Suprapubic skin (tissue), 4 donors: ENCODE data around the gene WHRN. TPM values are rescaled to one million over a fixed set of nuclear protein-coding genes. Genes with fewer than 3 reads are reported as not detected.

Experiments used
- DNase-seq, 2 donors: peaks; one replicate each; pipeline ENCODE4 v3.0.0-alpha.2; 2019; ENCODE audit warnings: low spot score in 2 of 2
- H3K27ac ChIP-seq: fragments of 200-600 bp; sonication (generic); one replicate; pipeline ENCODE4 v1.5.1; 2019
- H3K27me3 ChIP-seq: fragments of 200-600 bp; sonication (generic); one replicate; pipeline ENCODE4 v1.5.1; 2019
- H3K36me3 ChIP-seq: fragments of 200-600 bp; sonication (generic); one replicate; pipeline ENCODE4 v1.5.1; 2019
- H3K4me1 ChIP-seq: fragments of 200-600 bp; sonication (generic); one replicate; pipeline ENCODE4 v1.5.1; 2019
- H3K4me3 ChIP-seq: fragments of 200-600 bp; sonication (generic); one replicate; pipeline ENCODE4 v1.5.1; 2019; ENCODE audit warnings: mild to moderate bottlenecking
- H3K9me3 ChIP-seq: fragments of 200-600 bp; sonication (generic); one replicate; pipeline ENCODE4 v1.5.1; 2019
- CTCF ChIP-seq, 2 donors: fragments of 200-600 bp in 1 of 2; fragments of 450-650 bp in 1 of 2; sonication (generic) in 1 of 2; IDR thresholded peaks; one replicate each; pipeline ENCODE4 v1.5.1; 2016 to 2019; ENCODE audit warnings: antibody characterized with exemption in 2 of 2, mild to moderate bottlenecking in 1 of 2, moderate library complexity in 1 of 2
- EP300 ChIP-seq: sonication (generic); formaldehyde crosslinking; IDR thresholded peaks from one replicate; pipeline ENCODE4 v1.6.1; 2017; ENCODE audit warnings: antibody characterized with exemption
- POLR2A ChIP-seq, 2 donors: fragments of 450-650 bp; IDR thresholded peaks; one replicate each; pipeline ENCODE4 v1.6.1; 2017; ENCODE audit warnings: antibody characterized with exemption in 2 of 2, mild to moderate bottlenecking in 2 of 2, moderate library complexity in 2 of 2
- POLR2AphosphoS5 ChIP-seq, 3 donors: sonication (generic); formaldehyde crosslinking; IDR thresholded peaks; one replicate each; pipeline ENCODE4 v1.6.1; 2017; ENCODE audit warnings: antibody characterized with exemption in 3 of 3
- WGBS: methylation state at CpG from one replicate; pipeline ENCODE4 v1.1.5; 2018; 5-methylcytosine and 5-hydroxymethylcytosine counted together
- total RNA-seq, 4 donors: library from RNA; depleted of rRNA; stranded (reverse); fragments of >200 nt; gene quantifications; one replicate each; pipeline ENCODE4 v1.1.0, GENCODE V29; 2016

The WHRN gene
- total RNA-seq, 4 donors from 2014 or later: 7.7 to 25.9 (median 14.8) TPM

DNA sequence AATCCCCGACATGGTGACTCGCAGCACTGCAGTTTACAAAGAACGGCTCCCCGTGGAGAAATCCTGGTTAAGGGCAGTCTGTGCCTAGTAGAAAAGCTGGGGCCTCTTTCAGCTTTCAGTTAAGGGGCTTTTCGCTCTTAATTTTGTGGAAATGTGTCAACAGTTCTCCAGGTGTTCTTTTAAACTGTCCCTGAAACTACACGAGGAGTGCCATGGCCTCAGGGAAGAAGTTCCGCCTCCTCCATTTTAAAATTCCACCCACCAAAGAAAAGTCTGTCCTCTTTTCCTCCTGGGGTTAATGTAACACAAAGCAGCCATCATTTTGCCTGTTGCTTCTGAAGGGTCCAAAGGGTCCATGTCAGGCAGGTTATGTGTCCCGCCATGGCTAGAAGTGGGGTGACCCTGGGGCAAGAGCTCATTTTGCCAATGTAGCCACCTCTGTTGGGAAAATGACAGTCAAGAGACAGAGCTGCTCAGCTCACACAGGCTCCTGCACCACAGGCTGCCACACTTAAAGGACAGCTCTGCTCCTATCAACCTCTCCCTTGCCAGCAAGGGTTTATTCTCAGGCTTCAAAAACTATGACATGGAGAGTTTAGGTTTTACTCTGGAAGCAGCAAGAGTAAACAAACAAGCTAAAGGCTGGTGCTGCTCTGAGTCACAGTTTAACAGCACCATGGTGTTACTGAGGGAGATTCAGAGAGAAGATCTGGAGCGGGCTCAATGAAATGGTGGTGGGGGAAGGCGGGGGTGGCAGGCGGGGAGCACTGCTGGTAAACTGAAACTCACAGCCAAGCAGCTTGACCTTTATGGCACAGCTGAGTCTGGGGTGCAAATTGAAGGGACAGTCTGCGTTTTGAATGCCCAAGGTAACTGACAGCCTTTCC, 3.2 kb downstream of the WHRN start:
- H3K4me1 ChIP-seq: peaks cover 42% of the 10 kb centered on the region
- H3K4me3 ChIP-seq: peak overlapping the region; percentile 22
- WGBS: 55% methylated on average over 12 of the region's 12 CpGs
- no peaks in the 10 kb centered on the region for H3K9me3 ChIP-seq
- no peak for DNase-seq
- peak overlapping the region; percentile 83 for H3K27ac ChIP-seq
- TF ChIP-seq POLR2A (IDR thresholded peaks at IDR 0.05): no peak
- no peak for TF ChIP-seq CTCF (IDR thresholded peaks at IDR 0.05)
- TF ChIP-seq POLR2AphosphoS5 (IDR thresholded peaks at IDR 0.05): no peak
- TF ChIP-seq EP300: no peak
- no peaks in the 10 kb centered on the region for H3K36me3 ChIP-seq
- H3K27me3 ChIP-seq: no peaks in the 10 kb centered on the region

DNA sequence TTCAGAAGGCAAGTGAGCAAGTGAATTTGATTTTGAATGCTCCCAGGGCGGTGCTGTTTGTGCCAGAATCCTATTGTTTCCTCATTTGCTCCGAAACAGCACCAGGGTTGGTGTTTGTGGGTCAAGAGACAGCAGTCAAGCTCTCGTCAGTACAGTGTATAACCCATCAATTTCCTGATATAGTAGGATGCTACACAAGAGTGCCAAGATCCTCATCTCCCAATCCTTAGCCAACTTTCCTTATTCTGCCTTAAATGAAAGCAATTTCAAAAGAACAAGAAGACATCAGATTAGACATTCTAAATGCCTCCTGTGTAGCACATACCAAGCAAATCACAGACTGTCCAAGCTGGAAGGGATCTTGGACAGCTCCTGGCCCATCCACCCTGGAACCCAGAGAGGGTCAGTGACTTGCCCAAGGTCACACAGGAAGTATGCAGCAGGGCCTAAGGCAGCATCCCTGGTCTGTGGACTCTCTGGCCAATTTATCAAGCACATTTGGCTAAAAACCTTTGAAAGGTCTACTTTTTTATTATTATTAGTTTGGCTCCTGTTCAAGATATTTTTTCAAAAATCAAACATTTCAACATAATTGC, 4.5 kb downstream of the WHRN start:
- peaks cover 36% of the 10 kb centered on the region for H3K4me1 ChIP-seq
- TF ChIP-seq POLR2AphosphoS5 (IDR thresholded peaks at IDR 0.05): no peak
- no peak for TF ChIP-seq EP300
- TF ChIP-seq CTCF (IDR thresholded peaks at IDR 0.05): no peak
- no peak for TF ChIP-seq POLR2A (IDR thresholded peaks at IDR 0.05)

GRCh38 chr9:114499941-114500696, 5.2 kb downstream of the WHRN start:
- 85% methylated on average over 9 of the region's 9 CpGs for WGBS
- H3K4me3 ChIP-seq: no peak overlapping the region
- no peak overlapping the region for H3K27ac ChIP-seq
- DNase-seq: no peak
- peaks cover 34% of the 10 kb centered on the region for H3K4me1 ChIP-seq
- H3K9me3 ChIP-seq: no peaks in the 10 kb centered on the region
- H3K27me3 ChIP-seq: no peaks in the 10 kb centered on the region
- TF ChIP-seq POLR2AphosphoS5 (IDR thresholded peaks at IDR 0.05) (no peak), CTCF (IDR thresholded peaks at IDR 0.05) (no peak), EP300 (no peak), POLR2A (IDR thresholded peaks at IDR 0.05) (no peak)
- no peaks in the 10 kb centered on the region for H3K36me3 ChIP-seq

More for the DNA sequence above, 4.5 kb downstream of the WHRN start:
- WGBS: 96% methylated on average over 3 of the region's 3 CpGs
- Histone ChIP-seq H3K4me3 (no peak overlapping the region), H3K36me3 (no peaks in the 10 kb centered on the region), H3K27me3 (no peaks in the 10 kb centered on the region), H3K9me3 (no peaks in the 10 kb centered on the region), H3K27ac (no peak overlapping the region)
- DNase-seq: no peak

- TF ChIP-seq POLR2A (IDR thresholded peaks at IDR 0.05) (no peak), EP300 (no peak), CTCF (IDR thresholded peaks at IDR 0.05) (no peak), POLR2AphosphoS5 (IDR thresholded peaks at IDR 0.05) (no peak)
- H3K4me1 ChIP-seq: peaks cover 34% of the 10 kb centered on the region
- no peaks in the 10 kb centered on the region for H3K9me3 ChIP-seq
- no peak for DNase-seq
- H3K27ac ChIP-seq: no peak overlapping the region
- no peaks in the 10 kb centered on the region for H3K36me3 ChIP-seq
- H3K4me3 ChIP-seq: no peak overlapping the region
- H3K27me3 ChIP-seq: no peaks in the 10 kb centered on the region
- 67% methylated on average over 9 of the region's 9 CpGs for WGBS
Observed at GRCh38 chr9:114499528-114499927, 5.7 kb downstream of the WHRN start.
